DOHH2 (cell line): ENCODE measurements around the gene WDR62.

Experiments
- H3F3A ChIP-seq: fragments of 200-600 bp; sonication (generic), shearing (Covaris generic); 2 replicates; pipeline ENCODE4 v1.6.0; 2016; ENCODE audit warnings: antibody characterized with exemption, mild to moderate bottlenecking; ENCODE audit not compliant: control insufficient read depth, insufficient read depth
- H3K27ac ChIP-seq: fragments of 200-600 bp; sonication (generic); 2 replicates; pipeline ENCODE4 v1.5.1; 2014; ENCODE audit warnings: low read depth, mild to moderate bottlenecking, low read length, moderate library complexity
- H3K27me3 ChIP-seq: fragments of 200-600 bp; sonication (generic); 2 replicates; pipeline ENCODE4 v1.6.1; 2014; ENCODE audit warnings: mild to moderate bottlenecking, low read length, mixed read lengths; ENCODE audit not compliant: control insufficient read depth
- H3K36me3 ChIP-seq: fragments of 200-600 bp; sonication (generic); 2 replicates; pipeline ENCODE4 v1.6.1; 2014; ENCODE audit warnings: mild to moderate bottlenecking, low read length, moderate library complexity, mixed read lengths; ENCODE audit not compliant: control insufficient read depth
- H3K4me1 ChIP-seq: fragments of 200-600 bp; sonication (generic); 2 replicates; pipeline ENCODE4 v1.6.1; 2014; ENCODE audit warnings: mild to moderate bottlenecking, low read length, mixed read lengths; ENCODE audit not compliant: control insufficient read depth
- H3K4me2 ChIP-seq: fragments of 200-600 bp; sonication (generic); 2 replicates; pipeline ENCODE4 v1.6.0; 2014; ENCODE audit warnings: mild to moderate bottlenecking, low read length, moderate library complexity
- H3K4me3 ChIP-seq: fragments of 200-600 bp; sonication (generic); 2 replicates; pipeline ENCODE4 v1.5.1; 2014; ENCODE audit warnings: mild to moderate bottlenecking, low read length, mixed read lengths
- H3K79me2 ChIP-seq: fragments of 200-600 bp; sonication (generic); 2 replicates; pipeline ENCODE4 v1.6.1; 2014; ENCODE audit warnings: mild to moderate bottlenecking, low read length, mixed read lengths; ENCODE audit not compliant: control insufficient read depth
- H3K9me2 ChIP-seq: fragments of 200-600 bp; sonication (generic); replicated peaks from 2 replicates; pipeline ENCODE4 v1.6.1; 2014; ENCODE audit warnings: mild to moderate bottlenecking, low read length, mixed read lengths; ENCODE audit not compliant: control insufficient read depth
- H3K9me3 ChIP-seq: fragments of 200-600 bp; sonication (generic); 2 replicates; pipeline ENCODE4 v1.6.1; 2014; ENCODE audit warnings: antibody characterized with exemption, low read length, mixed read lengths; ENCODE audit not compliant: control insufficient read depth, insufficient read depth
- H4K20me1 ChIP-seq: fragments of 200-600 bp; sonication (generic); 2 replicates; pipeline ENCODE4 v1.6.0; 2014; ENCODE audit warnings: low read depth, mild to moderate bottlenecking, antibody characterized with exemption, low read length, moderate library complexity; ENCODE audit not compliant: control insufficient read depth, insufficient read depth
- EZH2phosphoT487 ChIP-seq: fragments of 200-600 bp; sonication (generic); IDR thresholded peaks from 2 replicates; pipeline ENCODE4 v1.6.1; 2017; ENCODE audit warnings: borderline replicate concordance, mild to moderate bottlenecking, antibody characterized with exemption, low read length, moderate library complexity, mixed read lengths
- TF ChIP-seq, protein P1 (sequence below): fragments of 200-600 bp; sonication (generic); IDR thresholded peaks from one replicate; pipeline ENCODE4 v1.5.1; 2014; ENCODE audit warnings: antibody characterized with exemption, mild to moderate bottlenecking, low read depth, low read length; ENCODE audit not compliant: poor library complexity, severe bottlenecking

Gene WDR62

DNA sequence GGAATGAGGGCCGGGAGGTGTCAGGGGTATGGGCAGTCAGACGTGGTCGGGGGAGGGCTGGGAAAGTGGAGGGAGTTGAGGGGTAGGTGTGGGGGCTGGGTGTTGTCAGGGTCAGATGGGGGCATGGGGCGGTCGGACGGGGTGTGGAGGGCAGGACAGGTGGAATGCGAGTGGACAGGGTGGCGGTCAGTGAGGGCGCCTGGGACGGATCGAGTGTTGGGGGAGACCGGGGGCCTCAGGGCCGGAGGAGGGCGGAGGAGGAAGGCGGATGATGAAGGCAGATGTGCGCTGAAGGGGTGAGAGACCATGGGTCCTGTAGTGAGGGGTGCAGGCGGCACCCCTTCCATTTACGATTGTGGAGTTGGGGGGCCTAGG, 66.3 kb downstream of the WDR62 start:
- H3K9me3 ChIP-seq = no peaks in the 10 kb centered on the region
- H3K79me2 ChIP-seq = peaks cover 16% of the 10 kb centered on the region
- TF ChIP-seq, protein P1, sequence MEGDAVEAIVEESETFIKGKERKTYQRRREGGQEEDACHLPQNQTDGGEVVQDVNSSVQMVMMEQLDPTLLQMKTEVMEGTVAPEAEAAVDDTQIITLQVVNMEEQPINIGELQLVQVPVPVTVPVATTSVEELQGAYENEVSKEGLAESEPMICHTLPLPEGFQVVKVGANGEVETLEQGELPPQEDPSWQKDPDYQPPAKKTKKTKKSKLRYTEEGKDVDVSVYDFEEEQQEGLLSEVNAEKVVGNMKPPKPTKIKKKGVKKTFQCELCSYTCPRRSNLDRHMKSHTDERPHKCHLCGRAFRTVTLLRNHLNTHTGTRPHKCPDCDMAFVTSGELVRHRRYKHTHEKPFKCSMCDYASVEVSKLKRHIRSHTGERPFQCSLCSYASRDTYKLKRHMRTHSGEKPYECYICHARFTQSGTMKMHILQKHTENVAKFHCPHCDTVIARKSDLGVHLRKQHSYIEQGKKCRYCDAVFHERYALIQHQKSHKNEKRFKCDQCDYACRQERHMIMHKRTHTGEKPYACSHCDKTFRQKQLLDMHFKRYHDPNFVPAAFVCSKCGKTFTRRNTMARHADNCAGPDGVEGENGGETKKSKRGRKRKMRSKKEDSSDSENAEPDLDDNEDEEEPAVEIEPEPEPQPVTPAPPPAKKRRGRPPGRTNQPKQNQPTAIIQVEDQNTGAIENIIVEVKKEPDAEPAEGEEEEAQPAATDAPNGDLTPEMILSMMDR = no peak
- no peak for TF ChIP-seq EZH2phosphoT487
- H3K4me3 ChIP-seq = no peak overlapping the region
- peaks cover 10% of the 10 kb centered on the region for H3K4me1 ChIP-seq
- peaks cover 6% of the 10 kb centered on the region; the same call in 1 of the 2 replicates for H4K20me1 ChIP-seq
- no peaks in the 10 kb centered on the region for H3K9me2 ChIP-seq
- H3K27ac ChIP-seq = no peak overlapping the region
- peaks cover 40% of the 10 kb centered on the region for H3K36me3 ChIP-seq
- H3K27me3 ChIP-seq = no peaks in the 10 kb centered on the region
- H3K4me2 ChIP-seq = no peak overlapping the region
- H3F3A ChIP-seq = no peaks in the 10 kb centered on the region

DNA sequence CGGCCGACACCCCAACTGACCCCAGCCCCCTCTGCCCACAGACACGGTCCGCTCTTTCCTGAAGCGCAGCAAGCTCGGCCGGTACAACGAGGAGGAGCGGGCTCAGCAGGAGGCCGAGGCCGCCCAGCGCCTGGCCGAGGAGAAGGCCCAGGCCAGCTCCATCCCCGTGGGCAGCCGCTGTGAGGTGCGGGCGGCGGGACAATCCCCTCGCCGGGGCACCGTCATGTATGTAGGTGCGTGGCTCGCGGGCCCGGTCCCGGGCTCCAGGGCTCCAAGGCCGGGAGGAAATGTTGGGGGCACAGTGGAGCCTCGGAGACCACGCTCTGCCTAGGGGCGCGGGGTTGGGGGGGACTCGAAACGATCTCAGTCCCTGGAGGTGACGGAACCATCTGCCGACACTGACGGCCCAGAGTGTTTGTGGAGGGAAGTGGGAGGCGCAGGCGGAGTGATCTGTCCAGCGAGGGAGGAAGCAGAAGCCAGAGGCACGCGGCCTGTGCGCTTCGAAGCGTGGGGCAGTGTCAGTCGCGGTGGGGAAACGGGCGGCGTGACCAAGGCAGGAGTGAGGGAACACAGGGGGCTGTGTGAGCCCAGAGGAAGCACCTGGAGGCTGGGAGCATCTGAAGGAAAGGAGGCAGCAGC, 66.9 kb downstream of the WDR62 start:
- Histone ChIP-seq H3K79me2 (peaks cover 10% of the 10 kb centered on the region), H3K4me1 (peaks cover 4% of the 10 kb centered on the region), H3K27ac (no peak overlapping the region), H3K4me2 (no peak overlapping the region), H4K20me1 (no peaks in the 10 kb centered on the region), H3F3A (no peaks in the 10 kb centered on the region), H3K9me2 (no peaks in the 10 kb centered on the region), H3K9me3 (no peaks in the 10 kb centered on the region), H3K36me3 (peaks cover 34% of the 10 kb centered on the region), H3K27me3 (no peaks in the 10 kb centered on the region), H3K4me3 (no peak overlapping the region)
- TF ChIP-seq, protein P1 = no peak
- TF ChIP-seq EZH2phosphoT487 = no peak

DNA sequence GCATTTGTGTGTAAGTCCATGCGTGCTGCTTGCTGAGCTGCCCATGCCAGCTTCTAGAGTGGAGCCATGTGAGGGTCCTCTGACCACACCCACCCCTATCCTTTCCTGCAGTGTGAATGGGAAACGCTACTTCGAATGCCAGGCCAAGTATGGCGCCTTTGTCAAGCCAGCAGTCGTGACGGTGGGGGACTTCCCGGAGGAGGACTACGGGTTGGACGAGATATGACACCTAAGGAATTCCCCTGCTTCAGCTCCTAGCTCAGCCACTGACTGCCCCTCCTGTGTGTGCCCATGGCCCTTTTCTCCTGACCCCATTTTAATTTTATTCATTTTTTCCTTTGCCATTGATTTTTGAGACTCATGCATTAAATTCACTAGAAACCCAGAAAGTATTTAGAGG, 70.9 kb downstream of the WDR62 start:
- peaks cover 13% of the 10 kb centered on the region for H3K4me1 ChIP-seq

More for the DNA sequence above, 70.9 kb downstream of the WDR62 start:
- H4K20me1 ChIP-seq = no peaks in the 10 kb centered on the region
- no peak overlapping the region for H3K4me3 ChIP-seq
- H3K36me3 ChIP-seq = peaks cover 16% of the 10 kb centered on the region
- H3K9me3 ChIP-seq = no peaks in the 10 kb centered on the region
- no peak overlapping the region for H3K4me2 ChIP-seq
- no peak overlapping the region for H3K27ac ChIP-seq
- H3F3A ChIP-seq = peaks cover 4% of the 10 kb centered on the region
- no peaks in the 10 kb centered on the region for H3K27me3 ChIP-seq
- H3K9me2 ChIP-seq = no peaks in the 10 kb centered on the region
- TF ChIP-seq EZH2phosphoT487 = no peak
- TF ChIP-seq, protein P1 = no peak
- H3K79me2 ChIP-seq = no peaks in the 10 kb centered on the region
